Right lobe of liver (tissue), 4 donors: Measurements from ENCODE around the gene COA8.

ENCODE experiments used
- CTCF ChIP-seq, 4 donors: fragments of 200-600 bp in 3 of 4; fragments of 450-650 bp in 1 of 4; IDR thresholded peaks; one replicate each; pipeline versions ENCODE4 v1.5.1 to v1.8.0; 2016 to 2022; ENCODE audit warnings: antibody characterized with exemption in 4 of 4, mild to moderate bottlenecking in 2 of 4
- POLR2A ChIP-seq: fragments of 450-650 bp; IDR thresholded peaks from one replicate; pipeline ENCODE4 v1.6.1; 2017; ENCODE audit warnings: antibody characterized with exemption, mild to moderate bottlenecking
- donor health status: DM: no; HTN: no; CAD: no.
- donor health status: DM: no; HTN: no; CAD: no.
- donor health status: DM: no; HTN: yes; CAD: no.

- TF ChIP-seq CTCF (IDR thresholded peaks at IDR 0.05): no peak
- TF ChIP-seq POLR2A: no peak
Observed at GRCh38 chr14:103625356-103626095, 62.8 kb downstream of the COA8 start.
